Smooth muscle cell of bladder (primary cell): ENCODE data around the gene CCIN. TPM values are rescaled to one million over a fixed set of nuclear protein-coding genes. Genes with fewer than 3 reads are reported as not detected.

Experiments
- total RNA-seq: library from RNA; depleted of rRNA; stranded (reverse); fragments of >200 nt; gene quantifications from 2 replicates; pipeline ENCODE4 v1.2.3, GENCODE V29; 2014

Gene CCIN
- total RNA-seq = 0.57 and 1.5 TPM in 2 replicates

DNA sequence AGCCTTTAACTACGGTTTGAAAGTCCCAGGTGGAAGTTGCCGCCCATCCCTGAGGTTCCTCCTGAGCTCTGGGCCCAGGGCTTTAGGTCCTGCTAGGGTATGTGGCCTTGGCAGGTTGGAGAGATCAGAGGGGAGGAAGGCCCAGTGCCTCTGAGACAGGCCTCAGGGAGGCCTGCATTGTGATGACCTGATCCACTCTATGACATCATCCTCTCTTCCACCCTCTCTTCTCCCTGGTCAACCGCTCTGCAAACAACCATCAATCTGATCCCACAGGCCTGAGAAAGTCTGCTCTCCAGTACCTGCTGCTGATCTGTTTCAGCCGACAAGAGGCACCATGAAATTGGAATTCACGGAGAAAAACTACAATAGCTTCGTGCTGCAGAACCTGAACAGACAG, at the start of gene CCIN:
CCIN (plus strand) TSS at position 223 of the 400 bp plus-strand sequence; CDS start at position 338, 115 bp downstream.

DNA sequence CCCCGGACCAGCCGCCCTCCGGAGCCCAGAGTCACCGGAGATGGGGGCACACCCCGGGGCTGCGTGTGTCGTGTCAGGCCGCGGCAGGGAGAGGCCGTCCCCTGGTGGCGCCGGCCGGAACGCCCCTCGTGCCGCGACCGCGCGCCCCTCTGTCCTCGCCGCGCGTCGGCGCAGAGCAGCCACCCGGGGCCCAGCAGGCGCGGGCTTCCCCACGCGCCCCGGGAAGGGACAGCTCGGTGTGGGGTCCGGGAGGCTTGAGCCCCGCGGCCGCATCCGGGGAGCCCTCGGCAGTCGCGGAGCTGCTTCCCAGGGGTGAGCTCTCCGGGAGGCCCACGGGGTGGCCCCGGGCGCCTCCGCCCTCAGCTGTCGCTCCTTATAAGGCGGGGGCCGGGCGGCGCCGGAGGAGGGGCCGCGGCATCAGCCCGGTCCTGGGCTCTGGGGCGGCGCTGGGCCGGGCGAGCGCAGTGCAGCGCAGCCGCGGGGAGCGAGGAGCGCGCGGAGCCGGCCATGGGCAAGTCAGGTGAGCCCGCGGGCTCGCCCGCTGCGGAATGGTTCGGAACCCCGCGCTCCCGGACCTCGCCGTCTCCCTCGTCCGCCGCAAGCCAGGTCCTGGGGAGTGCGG, 32.8 kb upstream of the CCIN start, which contains the start of gene GLIPR2:
GLIPR2 (plus strand) TSS at position 462 of the 622 bp plus-strand sequence; CDS start at position 508, 46 bp downstream.

DNA sequence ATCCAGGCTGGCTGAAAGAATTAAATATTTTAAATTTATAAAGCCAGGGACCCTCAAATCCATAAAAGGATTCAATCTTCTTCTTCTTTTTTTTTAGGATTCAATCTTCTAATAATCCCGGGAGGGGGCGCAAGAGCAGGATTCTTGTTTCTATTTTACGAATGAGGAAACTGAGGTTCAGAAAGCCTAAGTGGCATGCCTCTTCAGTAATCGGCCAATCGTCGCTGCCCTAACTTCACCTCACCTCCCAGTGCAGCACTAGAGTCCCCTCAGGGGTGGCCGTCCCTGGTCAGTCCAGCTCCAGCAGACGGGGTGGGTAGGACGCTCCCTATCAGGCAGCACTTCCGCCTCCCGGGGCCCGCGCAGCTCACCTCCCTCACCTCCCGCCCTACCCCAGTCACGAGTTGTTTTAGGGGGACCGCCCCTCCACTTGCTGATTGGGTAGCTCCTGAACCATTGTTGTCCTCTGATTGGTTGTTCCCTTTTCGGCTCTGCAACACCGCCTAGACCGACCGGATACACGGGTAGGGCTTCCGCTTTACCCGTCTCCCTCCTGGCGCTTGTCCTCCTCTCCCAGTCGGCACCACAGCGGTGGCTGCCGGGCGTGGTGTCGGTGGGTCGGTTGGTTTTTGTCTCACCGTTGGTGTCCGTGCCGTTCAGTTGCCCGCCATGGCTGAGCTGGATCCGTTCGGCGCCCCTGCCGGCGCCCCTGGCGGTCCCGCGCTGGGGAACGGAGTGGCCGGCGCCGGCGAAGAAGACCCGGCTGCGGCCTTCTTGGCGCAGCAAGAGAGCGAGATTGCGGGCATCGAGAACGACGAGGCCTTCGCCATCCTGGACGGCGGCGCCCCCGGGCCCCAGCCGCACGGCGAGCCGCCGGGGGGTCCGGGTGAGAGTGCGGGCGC, 21.5 kb downstream of the CCIN start, which contains the start of gene CLTA:
CLTA (plus strand) TSS at position 534 of the 902 bp plus-strand sequence; CDS start at position 670, 136 bp downstream.

Other genes starting within 250 kb of the CCIN start
- not detected in 2 replicates for gene OR2S2, start 211.2 kb upstream of the CCIN start, total RNA-seq
- gene RECK, start 132.5 kb upstream of the CCIN start, total RNA-seq = 47.4 and 67.4 TPM in 2 replicates
- 43.8 and 47.2 TPM in 2 replicates for gene GLIPR2, start 32.7 kb upstream of the CCIN start, total RNA-seq
- gene CLTA, start 21.5 kb downstream of the CCIN start, total RNA-seq = 281 and 295 TPM in 2 replicates
- gene GNE, start 89.1 kb downstream of the CCIN start, total RNA-seq = 21.3 and 22.6 TPM in 2 replicates
- gene RNF38, start 230.9 kb downstream of the CCIN start, total RNA-seq = 4.2 and 4.3 TPM in 2 replicates